ENCODE data around the gene CBY2. TPM values are rescaled to one million over a fixed set of nuclear protein-coding genes. Genes with fewer than 3 reads are reported as not detected.
A peak's percentile ranks its signal among the peaks of the same experiment; 100 is the strongest.

CBY2 gene
- total RNA-seq, 1 donor = not detected

- no peak overlapping the region for H3K4me3 ChIP-seq (ENCODE audit: low read depth, low read length)
- no peak for TF ChIP-seq CTCF (IDR thresholded peaks at IDR 0.05; ENCODE audit: insufficient read depth, low read depth, low read length)
- DNase-seq (ENCODE audit: low read depth) = no peak
Measured at GRCh38 chr13:45670189-45670885, 31.8 kb upstream of the CBY2 start.

GRCh38 chr13:45674908-45675307 is 27.2 kb upstream of the CBY2 start:
- peak; percentile 20 for DNase-seq (ENCODE audit: low read depth)
- no peak overlapping the region for H3K4me3 ChIP-seq (ENCODE audit: low read depth, low read length)
- TF ChIP-seq CTCF (IDR thresholded peaks at IDR 0.05; ENCODE audit: insufficient read depth, low read depth, low read length) = no peak

GRCh38 chr13:45678282-45678681 is 23.8 kb upstream of the CBY2 start:
- no peak for DNase-seq (ENCODE audit: low read depth)
- TF ChIP-seq CTCF (IDR thresholded peaks at IDR 0.05; ENCODE audit: insufficient read depth, low read depth, low read length) = no peak
- H3K4me3 ChIP-seq (ENCODE audit: low read depth, low read length) = no peak overlapping the region

- no peak for DNase-seq (ENCODE audit: low read depth)
- no peak for TF ChIP-seq CTCF (IDR thresholded peaks at IDR 0.05; ENCODE audit: insufficient read depth, low read depth, low read length)
- H3K4me3 ChIP-seq (ENCODE audit: low read depth, low read length) = no peak overlapping the region
Measured at GRCh38 chr13:45681113-45681512, 21.0 kb upstream of the CBY2 start.

GRCh38 chr13:45682494-45683008 is 19.6 kb upstream of the CBY2 start:
- DNase-seq (ENCODE audit: low read depth) = no peak
- TF ChIP-seq CTCF (IDR thresholded peaks at IDR 0.05; ENCODE audit: insufficient read depth, low read depth, low read length) = no peak
- H3K4me3 ChIP-seq (ENCODE audit: low read depth, low read length) = no peak overlapping the region

- no peak overlapping the region for H3K4me3 ChIP-seq (ENCODE audit: low read depth, low read length)
- peak; percentile 25 for TF ChIP-seq CTCF (IDR thresholded peaks at IDR 0.05; ENCODE audit: insufficient read depth, low read depth, low read length)
- no peak for DNase-seq (ENCODE audit: low read depth)
Measured at GRCh38 chr13:45683701-45684100, 18.4 kb upstream of the CBY2 start.

GRCh38 chr13:45688577-45688976 is 13.5 kb upstream of the CBY2 start:
- TF ChIP-seq CTCF (IDR thresholded peaks at IDR 0.05; ENCODE audit: insufficient read depth, low read depth, low read length) = no peak
- no peak overlapping the region for H3K4me3 ChIP-seq (ENCODE audit: low read depth, low read length)
- no peak for DNase-seq (ENCODE audit: low read depth)

Measured in fibroblast of villous mesenchyme (primary cell).